ENCODE results near the gene NRIP3. TPM values are rescaled to one million over a fixed set of nuclear protein-coding genes. Genes with fewer than 3 reads are reported as not detected.

The NRIP3 gene
- total RNA-seq = 1 to 10 TPM in 2 of 4 donors, under 1 TPM in 1, not detected in 1; 0.10 to 3.4 (median 1.1) TPM

GRCh38 chr11:9003573-9004182, at the start of gene NRIP3:
Gene NRIP3 (minus strand): TSS chr11:9004001. CDS start chr11:9003935, 66 bp downstream.
- DNase-seq (peak; percentile 29 to 30), ATAC-seq (peak; percentile 68 to 82)
- Histone ChIP-seq H3K27me3 (peaks cover 33 to 51% (median 35%) of the 10 kb centered on the region in 3 donors), H3K4me3 (peak within 1 kb of the TSS; percentile 37 to 83 (median 55)), H3K27ac (no peak within 1 kb of the TSS), H3K4me1 (peaks cover 10 to 12% of the 10 kb centered on the region in 2 donors), H3K9me3 (no peaks in the 10 kb centered on the region), H3K36me3 (no peaks in the 10 kb centered on the region)
- TF ChIP-seq CTCF (IDR thresholded peaks at IDR 0.05 in 4 of 5, conservative IDR thresholded peaks at IDR 0.05 in 1 of 5) (no peak), POLR2A (IDR thresholded peaks at IDR 0.05) (peak in 1 of 2 donors; percentile 46)
- intact Hi-C loops (cut with DNase I; ENCODE audit: low total_unique reads) = no loop called here
- in situ Hi-C loops (cut with MboI; ENCODE audit: low sequenced_read_pairs in 4 of 4) = loop anchor here in 2 of 4 donors (25.0 kb wide), 1 partner anchor 484 kb away; no protein-coding TSS in a partner anchor

- peaks cover 2 to 17% of the 10 kb centered on the region in 2 donors for H3K4me1 ChIP-seq
- H3K9me3 ChIP-seq = no peaks in the 10 kb centered on the region
- H3K27ac ChIP-seq = no peak overlapping the region
- in situ Hi-C loops (cut with MboI; ENCODE audit: low sequenced_read_pairs in 4 of 4) = no loop called here
- H3K27me3 ChIP-seq = no peaks in the 10 kb centered on the region
- TF ChIP-seq POLR2A (IDR thresholded peaks at IDR 0.05) (no peak), CTCF (IDR thresholded peaks at IDR 0.05 in 4 of 5, conservative IDR thresholded peaks at IDR 0.05 in 1 of 5) (no peak)
- H3K36me3 ChIP-seq = no peaks in the 10 kb centered on the region
- ATAC-seq (no peak), DNase-seq (no peak)
- intact Hi-C loops (cut with DNase I; ENCODE audit: low total_unique reads) = no loop called here
- H3K4me3 ChIP-seq = no peak overlapping the region
Measured at GRCh38 chr11:9052316-9052715, 48.5 kb upstream of the NRIP3 start.

GRCh38 chr11:9049959-9050358, 46.2 kb upstream of the NRIP3 start:
- no peak for ATAC-seq
- TF ChIP-seq POLR2A (IDR thresholded peaks at IDR 0.05) (no peak), CTCF (IDR thresholded peaks at IDR 0.05 in 4 of 5, conservative IDR thresholded peaks at IDR 0.05 in 1 of 5) (no peak)
- intact Hi-C loops (cut with DNase I; ENCODE audit: low total_unique reads) (no loop called here), in situ Hi-C loops (cut with MboI; ENCODE audit: low sequenced_read_pairs in 4 of 4) (no loop called here)
- no peak for DNase-seq
- no peaks in the 10 kb centered on the region for H3K9me3 ChIP-seq
- H3K4me3 ChIP-seq = no peak overlapping the region
- H3K27me3 ChIP-seq = no peaks in the 10 kb centered on the region
- H3K36me3 ChIP-seq = no peaks in the 10 kb centered on the region
- no peak overlapping the region for H3K27ac ChIP-seq
- peaks cover 4 to 14% of the 10 kb centered on the region in 2 donors for H3K4me1 ChIP-seq

GRCh38 chr11:9047964-9048523, 44.2 kb upstream of the NRIP3 start:
- Histone ChIP-seq H3K4me3 (no peak overlapping the region), H3K27me3 (no peaks in the 10 kb centered on the region), H3K27ac (peak overlapping the region; percentile 0 to 51 (median 28)), H3K9me3 (no peaks in the 10 kb centered on the region), H3K4me1 (peaks cover 4 to 14% of the 10 kb centered on the region in 2 donors), H3K36me3 (no peaks in the 10 kb centered on the region)
- no peak for DNase-seq
- in situ Hi-C loops (cut with MboI; ENCODE audit: low sequenced_read_pairs in 4 of 4) = no loop called here
- TF ChIP-seq POLR2A (IDR thresholded peaks at IDR 0.05) = no peak
- intact Hi-C loops (cut with DNase I; ENCODE audit: low total_unique reads) = no loop called here
- peak in 1 of 2 donors; percentile 58 for ATAC-seq

- no peak for DNase-seq
- H3K27me3 ChIP-seq = no peaks in the 10 kb centered on the region
- no peak for TF ChIP-seq POLR2A (IDR thresholded peaks at IDR 0.05)
- TF ChIP-seq CTCF (IDR thresholded peaks at IDR 0.05 in 4 of 5, conservative IDR thresholded peaks at IDR 0.05 in 1 of 5) = no peak
- intact Hi-C loops (cut with DNase I; ENCODE audit: low total_unique reads) (no loop called here), in situ Hi-C loops (cut with MboI; ENCODE audit: low sequenced_read_pairs in 4 of 4) (no loop called here)
- H3K36me3 ChIP-seq = no peaks in the 10 kb centered on the region
- H3K27ac ChIP-seq = no peak overlapping the region
- no peaks in the 10 kb centered on the region for H3K9me3 ChIP-seq
- no peak overlapping the region for H3K4me3 ChIP-seq
- ATAC-seq = no peak
- peaks cover 4 to 14% of the 10 kb centered on the region in 2 donors for H3K4me1 ChIP-seq
Measured at GRCh38 chr11:9046481-9046880, 42.7 kb upstream of the NRIP3 start.
